ENCODE results near the gene GINS2. TPM values are rescaled to one million over a fixed set of nuclear protein-coding genes. Genes with fewer than 3 reads are reported as not detected.

The GINS2 gene
- polyA plus RNA-seq, 1 of the 3 experiments (the other 2 are of a cell fraction): 9.0 TPM

- peaks cover 14% of the 10 kb centered on the region; the same call in 1 of the 2 replicates for H3K79me2 ChIP-seq (ENCODE audit: insufficient read depth)
- no peaks in the 10 kb centered on the region for H3F3A ChIP-seq (replicated peaks; ENCODE audit: insufficient read depth)
- no peak overlapping the region for H3K27ac ChIP-seq (ENCODE audit: low read depth in 2 of 2, low read length in 1 of 2)
- H3K9ac ChIP-seq: no peak overlapping the region
- no peaks in the 10 kb centered on the region for H3K36me3 ChIP-seq (replicated peaks in 1 of 2; ENCODE audit: control insufficient read depth in 1 of 2, insufficient read depth in 2 of 2, low read length in 1 of 2)
- no peaks in the 10 kb centered on the region for H3K9me3 ChIP-seq
- no peaks in the 10 kb centered on the region for H4K20me1 ChIP-seq (ENCODE audit: insufficient read depth)
- H3K4me2 ChIP-seq: no peak overlapping the region
- ChIA-PET CTCF (interaction anchor here (2.8 kb wide), 1 partner anchor 12 kb away, joined by 9 read pairs; no protein-coding TSS in a partner anchor), POLR2A (no interaction called here)
- H3K9me2 ChIP-seq: no peaks in the 10 kb centered on the region
- no peaks in the 10 kb centered on the region for H3K27me3 ChIP-seq (ENCODE audit: insufficient read depth)
- no peak for DNase-seq
- TF ChIP-seq MEF2A (IDR thresholded peaks at IDR 0.05; ENCODE audit: borderline replicate concordance, low read depth): no peak
- no peak for TF ChIP-seq EZH2phosphoT487 (IDR thresholded peaks at IDR 0.05; ENCODE audit: borderline replicate concordance, low read depth)
- TF ChIP-seq FOXM1 (IDR thresholded peaks at IDR 0.05; ENCODE audit: low read depth): no peak
- TF ChIP-seq YY1 (IDR thresholded peaks at IDR 0.05; ENCODE audit: low read depth): no peak
- no peak for TF ChIP-seq FOSL2 (IDR thresholded peaks at IDR 0.05; ENCODE audit: borderline replicate concordance, low read depth)
- no peak for TF ChIP-seq FOXJ3 (CRISPR knock-in tag; IDR thresholded peaks at IDR 0.05)
- TF ChIP-seq TCF12 (IDR thresholded peaks at IDR 0.05): no peak
- no peak for TF ChIP-seq NFIC (IDR thresholded peaks at IDR 0.05; ENCODE audit: borderline replicate concordance)
- no peak for TF ChIP-seq PBX3 (IDR thresholded peaks at IDR 0.05)
- no peak for TF ChIP-seq RXRA (IDR thresholded peaks at IDR 0.05; ENCODE audit: borderline replicate concordance, low read depth)
- TF ChIP-seq CHD2 (IDR thresholded peaks at IDR 0.05; ENCODE audit: low read length, partially characterized antibody): no peak
- no peak for TF ChIP-seq POLR2AphosphoS5 (IDR thresholded peaks at IDR 0.05; ENCODE audit: low read depth, low read length)
- no peak for TF ChIP-seq MAX (IDR thresholded peaks at IDR 0.05; ENCODE audit: low read depth)
- no peak for TF ChIP-seq USF1 (IDR thresholded peaks at IDR 0.05; ENCODE audit: borderline replicate concordance, low read depth)
- no peak for TF ChIP-seq USF2 (IDR thresholded peaks at IDR 0.05; ENCODE audit: borderline replicate concordance, low read depth, low read length)
- no peak for TF ChIP-seq EP300 (IDR thresholded peaks at IDR 0.05; ENCODE audit: borderline replicate concordance in 1 of 2, low read depth in 1 of 2, low read length in 1 of 2)
- TF ChIP-seq NRF1 (IDR thresholded peaks at IDR 0.05; ENCODE audit: low read depth, low read length): no peak
- no peak for TF ChIP-seq MXI1 (IDR thresholded peaks at IDR 0.05; ENCODE audit: low read depth, low read length)
- no peak for TF ChIP-seq SIN3A (IDR thresholded peaks at IDR 0.05; ENCODE audit: borderline replicate concordance, low read depth, low read length)
- H3K4me1 ChIP-seq (ENCODE audit: control insufficient read depth in 1 of 2, insufficient read depth in 2 of 2, low read depth in 1 of 2, low read length in 1 of 2): no peaks in the 10 kb centered on the region; a peak in 1 of 4 replicates
- WGBS (ENCODE audit: low lambda C conversion rate): 87% methylated on average over 16 of the region's 16 CpGs
- H2AFZ ChIP-seq (ENCODE audit: low read depth): no peak overlapping the region
- H3K4me3 ChIP-seq (ENCODE audit: low read depth in 2 of 2, low read length in 1 of 2): no peak overlapping the region
These were observed 40.9 kb upstream of the GINS2 start for GRCh38 chr16:85729452-85730185.
